SK-N-SH treated with all-trans-retinoic acid at 6 μM for 48 hours (cell line): ENCODE measurements around the gene JSRP1.

Source experiments
- CREB5 ChIP-seq: fragments of 250-450 bp; sonication (Bioruptor Pico); IDR thresholded peaks from 2 replicates; pipeline ENCODE4 v1.5.1; 2020; ENCODE audit warnings: low read depth, mild to moderate bottlenecking, moderate library complexity
- ESRRG ChIP-seq: fragments of 250-450 bp; sonication (Bioruptor Pico); IDR thresholded peaks from 2 replicates; pipeline ENCODE4 v1.6.1; 2021; ENCODE audit warnings: mild to moderate bottlenecking
- PATZ1 ChIP-seq: fragments of 250-450 bp; sonication (Bioruptor Pico); IDR thresholded peaks from 2 replicates; pipeline ENCODE4 v1.8.0; 2020; ENCODE audit warnings: mild to moderate bottlenecking, moderate library complexity, borderline replicate concordance
- POU6F1 ChIP-seq: fragments of 250-450 bp; sonication (Bioruptor Pico); IDR thresholded peaks from 2 replicates; pipeline ENCODE4 v1.8.0; 2021; ENCODE audit warnings: low read depth, mild to moderate bottlenecking, moderate library complexity, borderline replicate concordance
- PPARA ChIP-seq: fragments of 250-450 bp; sonication (Bioruptor Pico); IDR thresholded peaks from 2 replicates; pipeline ENCODE4 v1.5.0; 2020; ENCODE audit warnings: mild to moderate bottlenecking, borderline replicate concordance
- ZFP30 ChIP-seq: fragments of 450-650 bp; formaldehyde crosslinking; IDR thresholded peaks from 2 replicates; pipeline ENCODE4 v1.5.0; 2022; ENCODE audit warnings: mild to moderate bottlenecking, moderate library complexity
- ZNF565 ChIP-seq: fragments of 450-650 bp; formaldehyde crosslinking; conservative IDR thresholded peaks from 2 replicates; pipeline ENCODE4 v1.5.0; 2020; ENCODE audit warnings: low read depth, mild to moderate bottlenecking, moderate library complexity
- ZNF70 ChIP-seq: fragments of 450-650 bp; formaldehyde crosslinking; IDR thresholded peaks from 2 replicates; pipeline ENCODE4 v1.5.0; 2020; ENCODE audit warnings: mild to moderate bottlenecking, moderate library complexity

- TF ChIP-seq PPARA (no peak), ZNF70 (no peak), POU6F1 (CRISPR knock-in tag) (no peak), ZNF565 (CRISPR knock-in tag) (no peak), ZFP30 (CRISPR knock-in tag) (no peak), ESRRG (CRISPR knock-in tag) (no peak), PATZ1 (CRISPR knock-in tag) (no peak), CREB5 (CRISPR knock-in tag) (no peak)
Measured at GRCh38 chr19:2212861-2213711, 43.1 kb downstream of the JSRP1 start.
